A549 (cell line): ENCODE measurements around the gene CLCF1. TPM values are rescaled to one million over a fixed set of nuclear protein-coding genes. Genes with fewer than 3 reads are reported as not detected.

Experiments used
- ATAC-seq, 2 experiments: fragments of 200-7000 bp in 1 of 2; fragments of >200 bp in 1 of 2; cut with Nextera tagmentation in 1 of 2; cut with Tn5 transposase in 1 of 2; 3 replicates each; pipeline versions ENCODE4 v1.8.0 to v1.9.1; 2018 to 2020; ENCODE audit warnings: mild to moderate bottlenecking in 1 of 2, moderate library complexity in 1 of 2
- CTCF ChIA-PET: fragments of 300-600 bp; sonication (Branson Sonifier 250); formaldehyde crosslinking; extraction: SDS; loops from one replicate; lab custom pipeline; 2021; ENCODE audit warnings: antibody characterized with exemption, inconsistent platforms; lab: Yijun Ruan, JAX
- POLR2A ChIA-PET: fragments of 350-600 bp; formaldehyde crosslinking; extraction: SDS; loops from one replicate; lab custom pipeline; 2021; ENCODE audit warnings: antibody characterized with exemption, inconsistent platforms; lab: Yijun Ruan, JAX
- DNase-seq, 2 experiments: peaks; one replicate each; pipeline versions ENCODE4 v3.0.0 to v3.0.0-alpha.2; 2011 to 2016; ENCODE audit warnings: low read depth in 1 of 2, low spot score in 1 of 2
- FAIRE-seq: peaks from 2 replicates; lab custom pipeline; 2011; peaks lifted over from hg19 to GRCh38; lab: Jason Lieb, UNC
- H3K27ac ChIP-seq, 2 experiments: fragments of >200 bp; sonication (Bioruptor Twin); formaldehyde crosslinking; 3 replicates each; pipeline ENCODE4 v1.5.1; 2016 to 2017
- H3K4me1 ChIP-seq: fragments of >200 bp; sonication (Bioruptor Twin); formaldehyde crosslinking; 3 replicates; pipeline ENCODE4 v1.6.1; 2016
- H3K4me2 ChIP-seq: fragments of >200 bp; sonication (Bioruptor Twin); formaldehyde crosslinking; 3 replicates; pipeline ENCODE4 v1.6.1; 2016
- H3K4me3 ChIP-seq: fragments of >200 bp; sonication (Bioruptor Twin); formaldehyde crosslinking; 3 replicates; pipeline ENCODE4 v1.5.1; 2016
- H3K9me3 ChIP-seq: fragments of >200 bp; sonication (Bioruptor Twin); formaldehyde crosslinking; 3 replicates; pipeline ENCODE4 v1.6.1; 2016
- E2F6 ChIP-seq: IDR thresholded peaks from 2 replicates; pipeline ENCODE4 v1.6.1; 2012; ENCODE audit warnings: low read depth, borderline replicate concordance
- EP300 ChIP-seq, 2 experiments: fragments of >200 bp; sonication (Bioruptor Twin); formaldehyde crosslinking; IDR thresholded peaks; 2 replicates in 1 of 2; 3 replicates in 1 of 2; pipeline ENCODE4 v1.6.1; 2016 to 2017
- ESRRA ChIP-seq: fragments of 150-350 bp; IDR thresholded peaks from 2 replicates; pipeline ENCODE4 v1.6.1; 2014; ENCODE audit warnings: mild to moderate bottlenecking, low read length, borderline replicate concordance
- FOSL2 ChIP-seq, 2 experiments: fragments of 450-650 bp in 1 of 2; fragments of >200 bp in 1 of 2; sonication (Bioruptor Twin) in 1 of 2; formaldehyde crosslinking; IDR thresholded peaks; 2 replicates each; pipeline versions ENCODE4 v1.5.0 to v1.6.1; 2016 to 2020; ENCODE audit warnings: mild to moderate bottlenecking in 1 of 2, moderate library complexity in 1 of 2
- HES2 ChIP-seq: fragments of >200 bp; sonication (Bioruptor Twin); formaldehyde crosslinking; IDR thresholded peaks from 2 replicates; pipeline ENCODE4 v1.6.1; 2016
- HOXA7 ChIP-seq: fragments of 250-450 bp; sonication (Bioruptor Pico); IDR thresholded peaks from 2 replicates; pipeline ENCODE4 v1.5.0; 2020; ENCODE audit warnings: mild to moderate bottlenecking, moderate library complexity
- HOXB13 ChIP-seq: fragments of 250-450 bp; sonication (Bioruptor Pico); IDR thresholded peaks from 2 replicates; pipeline ENCODE4 v1.5.0; 2020; ENCODE audit warnings: low read depth, mild to moderate bottlenecking, moderate library complexity
- HOXB5 ChIP-seq: fragments of 250-450 bp; sonication (Bioruptor Pico); IDR thresholded peaks from 2 replicates; pipeline ENCODE4 v1.5.0; 2020; ENCODE audit warnings: mild to moderate bottlenecking, moderate library complexity
- JUNB ChIP-seq: fragments of >200 bp; sonication (Bioruptor Twin); formaldehyde crosslinking; IDR thresholded peaks from 2 replicates; pipeline ENCODE4 v1.6.1; 2016
- MAX ChIP-seq: IDR thresholded peaks from 2 replicates; pipeline ENCODE4 v1.6.1; 2012
- NR3C1 ChIP-seq: fragments of >200 bp; sonication (Bioruptor Twin); formaldehyde crosslinking; IDR thresholded peaks from 3 replicates; pipeline ENCODE4 v1.6.1; 2017
- WGBS: methylation state at CpG from one replicate; pipeline ENCODE4 v1.1.6; 2017; ENCODE audit errors: missing lambda C conversion rate; 5-methylcytosine and 5-hydroxymethylcytosine counted together
- polyA plus RNA-seq, 4 experiments: library from polyadenylated mRNA; depleted of rRNA in 3 of 4; stranded (reverse); fragments of >200 nt; fragmentation: RNase III in 1 of 4; extraction: RNeasy Plus Mini Kit Qiagen cat#74134 plus additional on column Dnase treatment in 1 of 4; gene quantifications; 2 replicates in 3 of 4; 3 replicates in 1 of 4; pipeline ENCODE4 v1.2.3, GENCODE V29; 2011 to 2017

The CLCF1 gene
- polyA plus RNA-seq, 2 of the 4 experiments (the other 2 are of a cell fraction) = 23.9 to 31.0 TPM

GRCh38 chr11:67378544-67378943, 5.1 kb upstream of the CLCF1 start:
- DNase-seq (no peak), FAIRE-seq (no peak), ATAC-seq (no peak)
- no peak for TF ChIP-seq HOXB5 (CRISPR knock-in tag)
- no peak overlapping the region for H3K4me3 ChIP-seq
- peak overlapping the region; percentile 95 to 100 for H3K27ac ChIP-seq
- 78% methylated on average over 4 of the region's 4 CpGs for whole genome bisulfite sequencing
- H3K4me1 ChIP-seq = peaks cover 85% of the 10 kb centered on the region
- CTCF ChIA-PET = interaction anchor here (1.3 to 46.2 kb wide), 5 partner anchors 3 to 200 kb away, joined by 3 to 1913 read pairs (median 626); partner anchors contain the start of genes CLCF1, POLD4, PPP1CA and RAD9A
- peak overlapping the region; percentile 95 for H3K4me2 ChIP-seq
- no peaks in the 10 kb centered on the region for H3K9me3 ChIP-seq
- POLR2A ChIA-PET = interaction anchor here (0.6 to 7.7 kb wide), 4 partner anchors 8 to 33 kb away, joined by 9 to 129 read pairs (median 24); partner anchors contain the start of gene POLD4

GRCh38 chr11:67376873-67377808, 3.7 kb upstream of the CLCF1 start:
- H3K4me3 ChIP-seq = no peak overlapping the region
- WGBS = 52% methylated on average over 6 of the region's 6 CpGs
- ATAC-seq = no peak
- ChIA-PET POLR2A (interaction anchor here (1.0 to 9.3 kb wide), 3 partner anchors 15 to 25 kb away, joined by 3 to 172 read pairs (median 4); partner anchors contain the start of genes POLD4, PPP1CA and RAD9A), CTCF (interaction anchor here (1.1 to 46.2 kb wide), 6 partner anchors 15 to 114 kb away, joined by 6 to 1913 read pairs (median 112); partner anchors contain the start of genes POLD4, PPP1CA, RAD9A and TBC1D10C)
- H3K9me3 ChIP-seq = no peaks in the 10 kb centered on the region
- peak overlapping the region; percentile 95 to 100 for H3K27ac ChIP-seq
- FAIRE-seq = no peak
- TF ChIP-seq HES2 (no peak), JUNB (peak; percentile 39; the same call in 1 of the 2 replicates), HOXA7 (CRISPR knock-in tag) (0 out of 2 replicates have a peak, but pooled peaks have one; percentile 20), E2F6 (no peak), EP300 (IDR thresholded peaks at IDR 0.05) (peak in 1 of 2 experiments; percentile 17; a peak in 1 of 5 replicates), HOXB5 (CRISPR knock-in tag) (0 out of 2 replicates have a peak, but pooled peaks have one; percentile 29), FOSL2 (IDR thresholded peaks at IDR 0.05) (0 out of 2 replicates have a peak, but pooled peaks have one; percentile 22), FOSL2 (CRISPR knock-in tag; IDR thresholded peaks at IDR 0.05) (peak; percentile 56), NR3C1 (no peak), MAX (peak; percentile 66; the same call in 1 of the 2 replicates)
- H3K4me1 ChIP-seq = peaks cover 77% of the 10 kb centered on the region
- peak in 1 of 2 experiments; percentile 60 for DNase-seq
- peak overlapping the region; percentile 95 for H3K4me2 ChIP-seq

GRCh38 chr11:67376063-67376820, 2.8 kb upstream of the CLCF1 start:
- Histone ChIP-seq H3K27ac (peak overlapping the region; percentile 95 to 100), H3K4me1 (peaks cover 73% of the 10 kb centered on the region), H3K4me2 (peak overlapping the region; percentile 95)

More at GRCh38 chr11:67376063-67376820, 2.8 kb upstream of the CLCF1 start:
- DNase-seq = no peak
- POLR2A ChIA-PET = interaction anchor here (1.0 to 9.3 kb wide), 3 partner anchors 16 to 26 kb away, joined by 3 to 172 read pairs (median 4); partner anchors contain the start of genes POLD4, PPP1CA and RAD9A
- H3K4me3 ChIP-seq = peak overlapping the region; percentile 29
- WGBS = 33% methylated on average over 7 of the region's 7 CpGs
- TF ChIP-seq HOXB13 (CRISPR knock-in tag) (0 out of 2 replicates have a peak, but pooled peaks have one; percentile 45), ESRRA (no peak)
- TF ChIP-seq, all 56 proteins: peak for 1
- ATAC-seq (no peak), FAIRE-seq (no peak)
- CTCF ChIA-PET = interaction anchor here (0.6 to 46.2 kb wide), 6 partner anchors 16 to 257 kb away, joined by 3 to 1913 read pairs (median 11); partner anchors contain the start of genes KDM2A, POLD4, PPP1CA and RAD9A
- no peaks in the 10 kb centered on the region for H3K9me3 ChIP-seq
